Measurements from ENCODE around the gene CYP4F12.

The CYP4F12 gene

GRCh38 chr19:15651791-15652190 is 21.1 kb upstream of the CYP4F12 start:
- DNase-seq (ENCODE audit: low spot score), result no peak
- Histone ChIP-seq H3K27ac (no peak overlapping the region), H3K4me3 (no peak overlapping the region)
- TF ChIP-seq CTCF (IDR thresholded peaks at IDR 0.05), result no peak

GRCh38 chr19:15652559-15653278 is 20.2 kb upstream of the CYP4F12 start:
- DNase-seq (ENCODE audit: low spot score), result no peak
- H3K4me3 ChIP-seq, result no peak overlapping the region
- no peak for TF ChIP-seq CTCF (IDR thresholded peaks at IDR 0.05)
- no peak overlapping the region for H3K27ac ChIP-seq

- no peak for DNase-seq (ENCODE audit: low spot score)
- Histone ChIP-seq H3K4me3 (no peak overlapping the region), H3K27ac (no peak overlapping the region)
- no peak for TF ChIP-seq CTCF (IDR thresholded peaks at IDR 0.05)
Measured at GRCh38 chr19:15656467-15656866, 16.4 kb upstream of the CYP4F12 start.

- no peak for TF ChIP-seq CTCF (IDR thresholded peaks at IDR 0.05)
- Histone ChIP-seq H3K27ac (no peak overlapping the region), H3K4me3 (no peak overlapping the region)
- DNase-seq (ENCODE audit: low spot score), result no peak
Measured at GRCh38 chr19:15663247-15663646, 9.6 kb upstream of the CYP4F12 start.

GRCh38 chr19:15666186-15666585 is 6.7 kb upstream of the CYP4F12 start:
- H3K4me3 ChIP-seq, result no peak overlapping the region
- no peak for TF ChIP-seq CTCF (IDR thresholded peaks at IDR 0.05)
- DNase-seq (ENCODE audit: low spot score), result no peak
- no peak overlapping the region for H3K27ac ChIP-seq

- DNase-seq (ENCODE audit: low spot score), result no peak
- Histone ChIP-seq H3K4me3 (no peak overlapping the region), H3K27ac (no peak overlapping the region)
- no peak for TF ChIP-seq CTCF (IDR thresholded peaks at IDR 0.05)
Measured at GRCh38 chr19:15666883-15667282, 6.0 kb upstream of the CYP4F12 start.

- no peak for TF ChIP-seq CTCF (IDR thresholded peaks at IDR 0.05)
- no peak overlapping the region for H3K4me3 ChIP-seq
- H3K27ac ChIP-seq, result no peak overlapping the region
Measured at GRCh38 chr19:15669440-15669839, 3.4 kb upstream of the CYP4F12 start.

More at GRCh38 chr19:15669440-15669839, 3.4 kb upstream of the CYP4F12 start:
- DNase-seq (ENCODE audit: low spot score), result no peak

All from coronary artery (tissue), 2 donors.